Measurements from ENCODE around the gene HBE1.

DNA sequence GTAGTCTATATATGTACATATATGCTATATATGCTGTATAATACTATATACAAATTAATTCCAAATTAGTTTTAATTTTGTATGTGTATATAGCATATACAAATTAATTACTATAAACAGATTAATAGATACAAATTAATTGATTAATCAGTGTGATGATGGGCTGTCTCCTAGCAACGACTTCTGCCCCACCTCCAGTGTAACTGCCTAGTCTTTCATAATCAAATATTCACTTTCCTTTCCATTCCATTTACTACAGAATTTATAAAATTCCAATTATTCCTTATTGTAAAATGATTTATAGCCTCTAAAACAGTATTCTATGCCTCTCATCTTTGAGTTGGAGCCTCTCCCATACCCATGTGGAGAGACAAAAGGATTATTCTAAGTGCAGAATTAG, 36.4 kb downstream of the HBE1 start:
- TF ChIP-seq, protein P1, sequence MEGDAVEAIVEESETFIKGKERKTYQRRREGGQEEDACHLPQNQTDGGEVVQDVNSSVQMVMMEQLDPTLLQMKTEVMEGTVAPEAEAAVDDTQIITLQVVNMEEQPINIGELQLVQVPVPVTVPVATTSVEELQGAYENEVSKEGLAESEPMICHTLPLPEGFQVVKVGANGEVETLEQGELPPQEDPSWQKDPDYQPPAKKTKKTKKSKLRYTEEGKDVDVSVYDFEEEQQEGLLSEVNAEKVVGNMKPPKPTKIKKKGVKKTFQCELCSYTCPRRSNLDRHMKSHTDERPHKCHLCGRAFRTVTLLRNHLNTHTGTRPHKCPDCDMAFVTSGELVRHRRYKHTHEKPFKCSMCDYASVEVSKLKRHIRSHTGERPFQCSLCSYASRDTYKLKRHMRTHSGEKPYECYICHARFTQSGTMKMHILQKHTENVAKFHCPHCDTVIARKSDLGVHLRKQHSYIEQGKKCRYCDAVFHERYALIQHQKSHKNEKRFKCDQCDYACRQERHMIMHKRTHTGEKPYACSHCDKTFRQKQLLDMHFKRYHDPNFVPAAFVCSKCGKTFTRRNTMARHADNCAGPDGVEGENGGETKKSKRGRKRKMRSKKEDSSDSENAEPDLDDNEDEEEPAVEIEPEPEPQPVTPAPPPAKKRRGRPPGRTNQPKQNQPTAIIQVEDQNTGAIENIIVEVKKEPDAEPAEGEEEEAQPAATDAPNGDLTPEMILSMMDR (tag by site-specific recombination; IDR thresholded peaks at IDR 0.05): no peak
- TF ChIP-seq ZEB2 (tag by site-specific recombination; IDR thresholded peaks at IDR 0.05) (no peak), ZBTB17 (tag by site-specific recombination; IDR thresholded peaks at IDR 0.05) (no peak), SP3 (tag by site-specific recombination; IDR thresholded peaks at IDR 0.05) (no peak), ZBTB8A (tag by site-specific recombination; IDR thresholded peaks at IDR 0.05) (no peak), ZNF792 (tag by site-specific recombination; IDR thresholded peaks at IDR 0.05) (no peak), BCL11A (tag by site-specific recombination; IDR thresholded peaks at IDR 0.05; ENCODE audit: low read depth) (no peak), ZNF146 (tag by site-specific recombination; IDR thresholded peaks at IDR 0.05) (no peak), ZNF202 (tag by site-specific recombination; IDR thresholded peaks at IDR 0.05; ENCODE audit: borderline replicate concordance) (no peak), ZBTB21 (tag by site-specific recombination; IDR thresholded peaks at IDR 0.05) (no peak)
- TF ChIP-seq, protein P2, sequence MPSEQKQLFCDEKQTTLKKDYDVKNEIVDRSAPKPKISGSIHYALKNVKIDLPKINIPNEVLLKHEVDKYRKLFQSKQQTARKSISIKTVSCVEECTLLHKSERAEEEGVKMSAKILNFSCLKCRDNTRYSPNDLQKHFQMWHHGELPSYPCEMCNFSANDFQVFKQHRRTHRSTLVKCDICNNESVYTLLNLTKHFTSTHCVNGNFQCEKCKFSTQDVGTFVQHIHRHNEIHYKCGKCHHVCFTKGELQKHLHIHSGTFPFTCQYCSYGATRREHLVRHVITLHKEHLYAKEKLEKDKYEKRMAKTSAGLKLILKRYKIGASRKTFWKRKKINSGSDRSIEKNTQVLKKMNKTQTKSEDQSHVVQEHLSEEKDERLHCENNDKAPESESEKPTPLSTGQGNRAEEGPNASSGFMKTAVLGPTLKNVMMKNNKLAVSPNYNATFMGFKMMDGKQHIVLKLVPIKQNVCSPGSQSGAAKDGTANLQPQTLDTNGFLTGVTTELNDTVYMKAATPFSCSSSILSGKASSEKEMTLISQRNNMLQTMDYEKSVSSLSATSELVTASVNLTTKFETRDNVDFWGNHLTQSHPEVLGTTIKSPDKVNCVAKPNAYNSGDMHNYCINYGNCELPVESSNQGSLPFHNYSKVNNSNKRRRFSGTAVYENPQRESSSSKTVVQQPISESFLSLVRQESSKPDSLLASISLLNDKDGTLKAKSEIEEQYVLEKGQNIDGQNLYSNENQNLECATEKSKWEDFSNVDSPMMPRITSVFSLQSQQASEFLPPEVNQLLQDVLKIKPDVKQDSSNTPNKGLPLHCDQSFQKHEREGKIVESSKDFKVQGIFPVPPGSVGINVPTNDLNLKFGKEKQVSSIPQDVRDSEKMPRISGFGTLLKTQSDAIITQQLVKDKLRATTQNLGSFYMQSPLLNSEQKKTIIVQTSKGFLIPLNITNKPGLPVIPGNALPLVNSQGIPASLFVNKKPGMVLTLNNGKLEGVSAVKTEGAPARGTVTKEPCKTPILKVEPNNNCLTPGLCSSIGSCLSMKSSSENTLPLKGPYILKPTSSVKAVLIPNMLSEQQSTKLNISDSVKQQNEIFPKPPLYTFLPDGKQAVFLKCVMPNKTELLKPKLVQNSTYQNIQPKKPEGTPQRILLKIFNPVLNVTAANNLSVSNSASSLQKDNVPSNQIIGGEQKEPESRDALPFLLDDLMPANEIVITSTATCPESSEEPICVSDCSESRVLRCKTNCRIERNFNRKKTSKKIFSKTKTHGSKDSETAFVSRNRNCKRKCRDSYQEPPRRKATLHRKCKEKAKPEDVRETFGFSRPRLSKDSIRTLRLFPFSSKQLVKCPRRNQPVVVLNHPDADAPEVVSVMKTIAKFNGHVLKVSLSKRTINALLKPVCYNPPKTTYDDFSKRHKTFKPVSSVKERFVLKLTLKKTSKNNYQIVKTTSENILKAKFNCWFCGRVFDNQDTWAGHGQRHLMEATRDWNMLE (tag by site-specific recombination; conservative IDR thresholded peaks at IDR 0.05; ENCODE audit: low read depth): no peak
- TF ChIP-seq, protein P3, sequence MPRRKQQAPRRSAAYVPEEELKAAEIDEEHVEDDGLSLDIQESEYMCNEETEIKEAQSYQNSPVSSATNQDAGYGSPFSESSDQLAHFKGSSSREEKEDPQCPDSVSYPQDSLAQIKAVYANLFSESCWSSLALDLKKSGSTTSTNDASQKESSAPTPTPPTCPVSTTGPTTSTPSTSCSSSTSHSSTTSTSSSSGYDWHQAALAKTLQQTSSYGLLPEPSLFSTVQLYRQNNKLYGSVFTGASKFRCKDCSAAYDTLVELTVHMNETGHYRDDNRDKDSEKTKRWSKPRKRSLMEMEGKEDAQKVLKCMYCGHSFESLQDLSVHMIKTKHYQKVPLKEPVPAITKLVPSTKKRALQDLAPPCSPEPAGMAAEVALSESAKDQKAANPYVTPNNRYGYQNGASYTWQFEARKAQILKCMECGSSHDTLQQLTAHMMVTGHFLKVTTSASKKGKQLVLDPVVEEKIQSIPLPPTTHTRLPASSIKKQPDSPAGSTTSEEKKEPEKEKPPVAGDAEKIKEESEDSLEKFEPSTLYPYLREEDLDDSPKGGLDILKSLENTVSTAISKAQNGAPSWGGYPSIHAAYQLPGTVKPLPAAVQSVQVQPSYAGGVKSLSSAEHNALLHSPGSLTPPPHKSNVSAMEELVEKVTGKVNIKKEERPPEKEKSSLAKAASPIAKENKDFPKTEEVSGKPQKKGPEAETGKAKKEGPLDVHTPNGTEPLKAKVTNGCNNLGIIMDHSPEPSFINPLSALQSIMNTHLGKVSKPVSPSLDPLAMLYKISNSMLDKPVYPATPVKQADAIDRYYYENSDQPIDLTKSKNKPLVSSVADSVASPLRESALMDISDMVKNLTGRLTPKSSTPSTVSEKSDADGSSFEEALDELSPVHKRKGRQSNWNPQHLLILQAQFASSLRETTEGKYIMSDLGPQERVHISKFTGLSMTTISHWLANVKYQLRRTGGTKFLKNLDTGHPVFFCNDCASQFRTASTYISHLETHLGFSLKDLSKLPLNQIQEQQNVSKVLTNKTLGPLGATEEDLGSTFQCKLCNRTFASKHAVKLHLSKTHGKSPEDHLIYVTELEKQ (tag by site-specific recombination; IDR thresholded peaks at IDR 0.05; ENCODE audit: borderline replicate concordance): no peak

All from HEK293 (cell line).